ENCODE measurements around the gene CD99. TPM values are rescaled to one million over a fixed set of nuclear protein-coding genes. Genes with fewer than 3 reads are reported as not detected.
A peak's percentile ranks its signal among the peaks of the same experiment; 100 is the strongest.
"Not testable (repeated sequence)": the region's sequence is repeated elsewhere in the genome, so short reads cannot be mapped to it uniquely, and the experiment has no call there.

The CD99 gene
- total and polyA plus RNA-seq, 4 donors = 292 to 416 (median 407) TPM

DNA sequence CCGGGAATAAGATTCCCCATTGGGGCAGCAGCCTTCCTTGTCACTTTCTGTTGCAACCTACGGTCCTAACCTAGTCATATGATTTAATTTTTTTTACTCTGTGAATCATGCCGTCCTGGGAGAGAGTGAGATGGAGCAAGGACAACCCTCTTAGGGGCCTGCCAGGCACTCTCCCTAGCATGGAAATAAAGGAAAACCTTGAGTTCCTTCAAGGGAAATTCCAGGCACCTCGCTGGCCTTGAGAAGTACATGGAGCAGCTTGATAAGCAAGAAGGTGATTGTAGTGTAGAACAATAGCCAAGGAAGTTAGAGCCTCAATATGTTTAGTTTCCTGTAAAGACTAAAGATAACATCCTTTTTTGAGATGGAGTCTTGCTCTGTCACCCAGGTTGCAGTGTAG is 71.6 kb downstream of the CD99 start:
- H3K36me3 ChIP-seq (ENCODE audit: control insufficient read depth in 1 of 2, insufficient read depth in 2 of 2, low read length in 1 of 2); intact Hi-C loops (cut with DNase I); DNase-seq; H3K4me1 ChIP-seq (ENCODE audit: control insufficient read depth in 1 of 2, insufficient read depth in 2 of 2, low read length in 2 of 2); ATAC-seq (ENCODE audit: low FRiP score); H3K27ac ChIP-seq (ENCODE audit: low read depth in 1 of 2, low read length in 2 of 2); H3K27me3 ChIP-seq (ENCODE audit: control insufficient read depth in 1 of 2, insufficient read depth in 2 of 2, low read length in 1 of 2); H3K9me3 ChIP-seq (ENCODE audit: control insufficient read depth, low read length); H3K4me3 ChIP-seq (ENCODE audit: low read length in 2 of 2): not testable (repeated sequence)
- 77 to 81% methylated on average over 4 of the region's 4 CpGs for WGBS, 2 donors

DNA sequence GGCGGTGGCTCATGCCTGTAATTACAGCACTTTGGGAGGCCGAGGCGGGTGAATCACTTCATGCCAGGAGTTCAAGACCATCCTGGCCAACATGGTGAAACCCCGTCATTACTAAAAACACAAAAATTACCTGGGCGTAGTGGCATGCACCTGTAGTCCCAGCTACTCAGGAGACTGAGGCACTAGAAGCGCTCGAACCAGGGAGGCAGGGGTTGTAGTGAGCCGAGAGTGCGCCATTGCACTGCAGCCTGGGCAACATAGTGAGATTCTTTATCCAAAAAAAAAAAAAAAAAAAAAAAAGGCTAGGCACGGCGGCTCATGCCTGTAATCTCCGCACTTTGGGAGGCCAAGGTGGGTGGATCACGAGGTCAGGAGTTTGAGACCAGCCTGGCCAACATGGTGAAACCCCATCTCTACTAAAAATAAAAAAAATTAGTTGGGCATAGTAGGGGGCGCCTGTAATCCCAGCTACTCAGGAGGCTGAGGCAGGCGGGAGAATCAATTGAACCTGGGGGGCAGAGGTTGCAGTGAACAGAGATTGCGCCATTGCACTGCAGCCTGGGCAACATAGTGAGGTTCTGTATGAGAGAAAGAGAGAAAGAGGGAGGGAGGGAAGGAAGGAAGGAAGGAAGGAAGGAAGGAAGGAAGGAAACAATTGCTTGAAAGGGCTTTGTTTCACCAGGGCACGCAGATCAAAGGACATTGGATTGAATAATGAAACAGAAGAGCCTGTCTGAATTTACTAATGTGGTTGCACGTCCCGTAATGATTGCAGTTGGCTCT is 73.9 kb downstream of the CD99 start:
- WGBS, 2 donors = 88 to 91% methylated on average over 19 of the region's 19 CpGs
- H3K9me3 ChIP-seq (ENCODE audit: control insufficient read depth, low read length); H3K27ac ChIP-seq (ENCODE audit: low read depth in 1 of 2, low read length in 2 of 2); H3K4me3 ChIP-seq (ENCODE audit: low read length in 2 of 2); H3K36me3 ChIP-seq (ENCODE audit: control insufficient read depth in 1 of 2, insufficient read depth in 2 of 2, low read length in 1 of 2); intact Hi-C loops (cut with DNase I); H3K27me3 ChIP-seq (ENCODE audit: control insufficient read depth in 1 of 2, insufficient read depth in 2 of 2, low read length in 1 of 2); DNase-seq; H3K4me1 ChIP-seq (ENCODE audit: control insufficient read depth in 1 of 2, insufficient read depth in 2 of 2, low read length in 2 of 2); ATAC-seq (ENCODE audit: low FRiP score): not testable (repeated sequence)

DNA sequence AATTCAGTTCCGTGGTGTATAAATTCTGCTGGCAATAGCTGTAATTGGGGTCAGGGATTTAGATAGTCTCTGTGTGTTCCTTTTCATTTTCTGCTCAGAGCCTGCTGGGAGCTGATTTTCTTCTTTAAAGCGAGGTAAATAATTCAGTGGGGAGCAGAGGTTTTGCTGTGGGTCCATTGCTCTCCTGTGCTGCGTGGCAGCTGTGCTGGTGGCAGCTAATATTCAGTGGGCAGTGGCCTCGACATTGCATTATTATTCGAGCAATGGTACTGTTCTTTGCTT is 74.4 kb downstream of the CD99 start:
- H3K27me3 ChIP-seq (ENCODE audit: control insufficient read depth in 1 of 2, insufficient read depth in 2 of 2, low read length in 1 of 2) = no peaks in the 10 kb centered on the region
- ATAC-seq (ENCODE audit: low FRiP score) = no peak
- DNase-seq = no peak
- peaks cover 1% of the 10 kb centered on the region for H3K9me3 ChIP-seq (ENCODE audit: control insufficient read depth, low read length)
- intact Hi-C loops (cut with DNase I) = no loop called here
- H3K4me3 ChIP-seq (ENCODE audit: low read length in 2 of 2) = no peak overlapping the region
- no peak overlapping the region for H3K27ac ChIP-seq (ENCODE audit: low read depth in 1 of 2, low read length in 2 of 2)
- 90 to 91% methylated on average over 5 of the region's 5 CpGs for WGBS, 2 donors
- H3K36me3 ChIP-seq (ENCODE audit: control insufficient read depth in 1 of 2, insufficient read depth in 2 of 2, low read length in 1 of 2) = no peaks in the 10 kb centered on the region
- H3K4me1 ChIP-seq (ENCODE audit: control insufficient read depth in 1 of 2, insufficient read depth in 2 of 2, low read length in 2 of 2) = no peaks in the 10 kb centered on the region

DNA sequence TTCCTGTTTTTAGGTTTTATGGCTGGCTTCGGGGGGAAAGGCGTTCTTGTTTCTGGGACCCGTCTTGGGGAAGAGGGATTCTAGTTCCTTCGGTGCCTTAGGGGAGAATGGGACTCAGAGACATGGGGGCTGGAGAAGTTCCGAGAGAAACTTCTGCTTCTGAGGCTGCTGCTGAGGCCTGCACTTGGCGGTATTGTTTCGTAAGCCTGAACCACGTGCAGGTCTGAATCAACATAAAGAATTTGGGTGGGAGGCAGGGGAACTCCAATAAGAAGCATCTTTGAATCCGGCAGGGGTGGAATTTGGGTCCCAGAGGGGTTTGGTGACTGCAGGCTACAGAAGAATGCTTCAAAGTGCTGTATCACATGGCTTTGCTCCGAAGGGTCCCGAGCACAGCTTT is 75.8 kb downstream of the CD99 start:
- no peaks in the 10 kb centered on the region for H3K4me1 ChIP-seq (ENCODE audit: control insufficient read depth in 1 of 2, insufficient read depth in 2 of 2, low read length in 2 of 2)
- intact Hi-C loops (cut with DNase I) = no loop called here
- H3K27ac ChIP-seq (ENCODE audit: low read depth in 1 of 2, low read length in 2 of 2) = no peak overlapping the region
- no peak overlapping the region for H3K4me3 ChIP-seq (ENCODE audit: low read length in 2 of 2)
- ATAC-seq (ENCODE audit: low FRiP score) (no peak), DNase-seq (no peak)
- whole genome bisulfite sequencing, 2 donors = 85 to 88% methylated on average over 11 of the region's 11 CpGs
- H3K36me3 ChIP-seq (ENCODE audit: control insufficient read depth in 1 of 2, insufficient read depth in 2 of 2, low read length in 1 of 2) = no peaks in the 10 kb centered on the region
- peaks cover 1% of the 10 kb centered on the region for H3K9me3 ChIP-seq (ENCODE audit: control insufficient read depth, low read length)
- H3K27me3 ChIP-seq (ENCODE audit: control insufficient read depth in 1 of 2, insufficient read depth in 2 of 2, low read length in 1 of 2) = no peaks in the 10 kb centered on the region

DNA sequence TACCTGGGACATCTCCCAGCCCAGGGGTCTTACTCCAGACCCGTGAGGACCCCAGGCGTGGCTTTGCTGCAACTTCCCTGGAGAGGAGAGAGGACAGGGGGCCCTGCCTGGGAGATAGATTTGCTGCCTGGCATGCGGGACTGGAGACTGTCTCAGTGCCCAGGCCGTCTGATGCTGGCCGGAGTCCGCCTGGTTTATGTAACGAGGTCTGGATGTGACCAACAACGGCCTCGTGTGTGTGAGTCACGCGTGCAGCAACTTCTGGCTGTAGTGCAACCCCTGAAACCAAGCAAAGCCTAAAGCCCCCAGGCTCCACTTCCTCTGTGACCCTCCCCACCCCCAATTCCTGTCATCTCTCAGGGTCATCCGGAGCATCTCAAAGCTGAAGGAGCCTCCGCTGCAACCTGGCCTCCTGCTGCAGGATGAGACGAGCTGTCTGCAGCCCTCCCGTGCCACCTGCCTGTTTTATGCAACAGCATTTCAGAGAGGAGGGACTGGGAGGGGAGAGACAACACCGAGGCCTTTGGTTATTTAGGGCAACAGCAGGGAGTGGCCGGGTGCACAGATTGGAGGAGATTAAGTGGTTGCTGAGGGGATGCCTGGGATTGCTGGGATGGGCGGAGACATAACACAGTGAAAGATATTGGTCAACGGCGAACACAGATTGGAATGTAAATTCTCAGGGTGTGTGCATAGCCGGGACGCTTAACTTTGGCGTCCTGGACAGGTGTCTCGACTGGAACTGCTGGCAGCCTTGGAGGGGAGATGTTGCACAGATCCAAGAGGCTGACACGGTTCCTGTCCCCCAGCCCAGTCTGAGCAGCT is 76.7 kb downstream of the CD99 start:
- WGBS, 2 donors = 60 to 63% methylated on average over 25 of the region's 25 CpGs
- DNase-seq = peak; percentile 67 to 77
- H3K27ac ChIP-seq (ENCODE audit: low read depth in 1 of 2, low read length in 2 of 2) = no peak overlapping the region
- no peaks in the 10 kb centered on the region for H3K4me1 ChIP-seq (ENCODE audit: control insufficient read depth in 1 of 2, insufficient read depth in 2 of 2, low read length in 2 of 2)
- ATAC-seq (ENCODE audit: low FRiP score) = peak; percentile 68
- intact Hi-C loops (cut with DNase I) = no loop called here
- no peaks in the 10 kb centered on the region for H3K36me3 ChIP-seq (ENCODE audit: control insufficient read depth in 1 of 2, insufficient read depth in 2 of 2, low read length in 1 of 2)
- H3K9me3 ChIP-seq (ENCODE audit: control insufficient read depth, low read length) = no peaks in the 10 kb centered on the region
- no peak overlapping the region for H3K4me3 ChIP-seq (ENCODE audit: low read length in 2 of 2)
- no peaks in the 10 kb centered on the region for H3K27me3 ChIP-seq (ENCODE audit: control insufficient read depth in 1 of 2, insufficient read depth in 2 of 2, low read length in 1 of 2)

DNA sequence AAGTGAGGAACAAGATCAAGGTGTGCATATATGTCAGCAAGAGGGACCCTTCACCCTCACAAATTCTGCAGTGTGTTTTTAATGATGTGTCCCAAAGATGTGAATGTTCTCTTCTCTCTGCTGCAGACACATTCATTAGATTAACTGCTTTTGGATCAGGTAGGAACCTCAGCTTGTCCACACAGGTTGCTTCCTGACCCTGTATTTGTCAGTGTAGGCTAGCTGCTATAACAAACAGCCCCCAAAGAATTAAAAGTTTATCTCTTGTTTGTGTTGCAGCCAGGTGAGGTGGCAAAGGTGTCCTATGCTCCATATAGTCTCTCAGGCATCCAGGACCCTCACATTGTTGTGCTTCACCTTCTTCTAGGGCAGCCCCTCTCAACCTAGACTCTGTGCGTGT is 78.5 kb downstream of the CD99 start:
- WGBS, 2 donors = 87 to 100% methylated on average over 1 of the region's 1 CpG
- DNase-seq (no peak), ATAC-seq (ENCODE audit: low FRiP score) (no peak)
- intact Hi-C loops (cut with DNase I) = no loop called here
- Histone ChIP-seq H3K9me3 (ENCODE audit: control insufficient read depth, low read length) (peaks cover 1% of the 10 kb centered on the region), H3K27ac (ENCODE audit: low read depth in 1 of 2, low read length in 2 of 2) (no peak overlapping the region), H3K4me3 (ENCODE audit: low read length in 2 of 2) (no peak overlapping the region), H3K36me3 (ENCODE audit: control insufficient read depth in 1 of 2, insufficient read depth in 2 of 2, low read length in 1 of 2) (no peaks in the 10 kb centered on the region), H3K4me1 (ENCODE audit: control insufficient read depth in 1 of 2, insufficient read depth in 2 of 2, low read length in 2 of 2) (no peaks in the 10 kb centered on the region), H3K27me3 (ENCODE audit: control insufficient read depth in 1 of 2, insufficient read depth in 2 of 2, low read length in 1 of 2) (no peaks in the 10 kb centered on the region)

DNA sequence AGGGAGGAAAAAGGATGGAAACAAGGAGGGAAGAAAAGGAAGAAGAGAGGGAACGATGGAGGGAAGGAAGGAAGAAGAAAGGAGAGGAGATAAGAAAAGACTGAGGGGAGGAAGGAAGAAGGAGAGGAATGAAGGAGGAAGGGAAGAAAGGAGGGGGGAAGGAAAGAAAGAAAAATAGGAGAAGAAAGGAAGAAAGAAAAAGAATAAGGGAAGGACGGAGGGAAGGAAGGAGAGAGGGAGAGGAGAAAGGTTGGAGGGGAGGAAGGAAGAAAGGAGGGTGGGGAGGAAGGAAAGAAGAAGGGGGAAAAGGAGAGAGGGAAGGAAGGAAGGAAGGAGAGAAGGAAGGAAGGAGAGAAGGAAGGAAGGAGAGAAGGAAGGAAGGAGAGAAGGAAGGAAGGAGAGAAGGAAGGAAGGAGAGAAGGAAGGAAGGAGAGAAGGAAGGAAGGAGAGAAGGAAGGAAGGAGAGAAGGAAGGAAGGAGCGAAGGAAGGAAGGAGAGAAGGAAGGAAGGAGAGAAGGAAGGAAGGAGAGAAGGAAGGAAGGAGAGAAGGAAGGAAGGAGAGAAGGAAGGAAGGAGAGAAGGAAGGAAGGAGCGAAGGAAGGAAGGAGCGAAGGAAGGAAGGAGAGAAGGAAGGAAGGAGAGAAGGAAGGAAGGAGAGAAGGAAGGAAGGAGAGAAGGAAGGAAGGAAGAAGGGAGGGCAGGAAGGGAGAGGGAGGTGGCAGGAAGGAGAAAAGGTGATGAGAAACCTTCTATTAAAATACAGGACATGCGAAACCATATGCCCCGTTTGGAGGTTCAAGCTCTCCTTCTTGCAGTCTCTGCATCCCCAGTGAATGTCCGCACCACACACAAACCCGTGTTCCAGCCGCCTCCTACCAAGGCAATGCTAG is 82.3 kb downstream of the CD99 start:
- WGBS, 2 donors = 84 to 91% methylated on average over 8 to 9 of the region's 10 CpGs
- H3K36me3 ChIP-seq (ENCODE audit: control insufficient read depth in 1 of 2, insufficient read depth in 2 of 2, low read length in 1 of 2); intact Hi-C loops (cut with DNase I); DNase-seq; H3K27ac ChIP-seq (ENCODE audit: low read depth in 1 of 2, low read length in 2 of 2); H3K4me1 ChIP-seq (ENCODE audit: control insufficient read depth in 1 of 2, insufficient read depth in 2 of 2, low read length in 2 of 2); H3K27me3 ChIP-seq (ENCODE audit: control insufficient read depth in 1 of 2, insufficient read depth in 2 of 2, low read length in 1 of 2); ATAC-seq (ENCODE audit: low FRiP score); H3K9me3 ChIP-seq (ENCODE audit: control insufficient read depth, low read length); H3K4me3 ChIP-seq (ENCODE audit: low read length in 2 of 2): not testable (repeated sequence)

DNA sequence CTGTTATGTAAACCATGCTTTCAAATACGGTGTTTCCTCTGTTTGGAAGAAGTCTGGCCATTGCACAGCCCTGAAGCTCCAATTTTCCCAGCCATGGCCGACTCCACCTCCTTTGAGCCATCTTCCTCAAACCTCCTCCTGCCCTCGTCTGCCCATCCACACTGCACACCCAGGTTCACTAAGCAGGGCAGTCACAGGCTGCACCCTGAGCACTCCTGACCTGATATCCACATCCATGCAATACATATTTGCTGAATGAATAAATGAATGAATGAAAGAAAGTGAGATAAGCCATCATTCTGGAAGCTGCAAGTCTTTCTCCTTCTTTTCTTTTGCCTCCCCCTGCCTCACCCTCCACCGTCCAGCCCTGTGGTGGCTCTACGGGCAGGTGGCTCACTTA is 83.0 kb downstream of the CD99 start:
- ATAC-seq (ENCODE audit: low FRiP score) (no peak), DNase-seq (no peak)
- no peak overlapping the region for H3K4me3 ChIP-seq (ENCODE audit: low read length in 2 of 2)
- H3K27me3 ChIP-seq (ENCODE audit: control insufficient read depth in 1 of 2, insufficient read depth in 2 of 2, low read length in 1 of 2) = no peaks in the 10 kb centered on the region
- H3K4me1 ChIP-seq (ENCODE audit: control insufficient read depth in 1 of 2, insufficient read depth in 2 of 2, low read length in 2 of 2) = no peaks in the 10 kb centered on the region
- intact Hi-C loops (cut with DNase I) = no loop called here
- WGBS, 2 donors = 79 to 89% methylated on average over 5 of the region's 5 CpGs
- H3K27ac ChIP-seq (ENCODE audit: low read depth in 1 of 2, low read length in 2 of 2) = no peak overlapping the region
- H3K36me3 ChIP-seq (ENCODE audit: control insufficient read depth in 1 of 2, insufficient read depth in 2 of 2, low read length in 1 of 2) = no peaks in the 10 kb centered on the region
- peaks cover 1% of the 10 kb centered on the region for H3K9me3 ChIP-seq (ENCODE audit: control insufficient read depth, low read length)
